ENCODE measurements around the gene ZNF521.

Gene ZNF521

GRCh38 chr18:25177631-25178030, 174.3 kb downstream of the ZNF521 start:
- DNase-seq: no peak
- no peaks in the 10 kb centered on the region for H3K4me1 ChIP-seq (ENCODE audit: control insufficient read depth, insufficient read depth, low read length, poor library complexity, severe bottlenecking)
- H3K36me3 ChIP-seq (ENCODE audit: control insufficient read depth, insufficient read depth, low read length): no peaks in the 10 kb centered on the region
- H3K27me3 ChIP-seq (replicated peaks; ENCODE audit: control insufficient read depth, insufficient read depth, low read length, poor library complexity, severe bottlenecking): no peaks in the 10 kb centered on the region
- no peak overlapping the region for H3K27ac ChIP-seq (ENCODE audit: insufficient read depth, low read length, poor library complexity, severe bottlenecking)
- H3K9me3 ChIP-seq (ENCODE audit: control insufficient read depth, low read length): no peaks in the 10 kb centered on the region
- no peak overlapping the region for H3K4me3 ChIP-seq (ENCODE audit: insufficient read depth, low read depth, low read length, poor library complexity, severe bottlenecking)

GRCh38 chr18:25176518-25177042, 175.4 kb downstream of the ZNF521 start:
- Histone ChIP-seq H3K4me3 (ENCODE audit: insufficient read depth, low read depth, low read length, poor library complexity, severe bottlenecking) (no peak overlapping the region), H3K36me3 (ENCODE audit: control insufficient read depth, insufficient read depth, low read length) (no peaks in the 10 kb centered on the region), H3K27ac (ENCODE audit: insufficient read depth, low read length, poor library complexity, severe bottlenecking) (no peak overlapping the region), H3K9me3 (ENCODE audit: control insufficient read depth, low read length) (no peaks in the 10 kb centered on the region), H3K27me3 (replicated peaks; ENCODE audit: control insufficient read depth, insufficient read depth, low read length, poor library complexity, severe bottlenecking) (no peaks in the 10 kb centered on the region), H3K4me1 (ENCODE audit: control insufficient read depth, insufficient read depth, low read length, poor library complexity, severe bottlenecking) (no peaks in the 10 kb centered on the region)
- DNase-seq: no peak

GRCh38 chr18:25175558-25176517, 176.1 kb downstream of the ZNF521 start:
- Histone ChIP-seq H3K4me3 (ENCODE audit: insufficient read depth, low read depth, low read length, poor library complexity, severe bottlenecking) (no peak overlapping the region), H3K27ac (ENCODE audit: insufficient read depth, low read length, poor library complexity, severe bottlenecking) (no peak overlapping the region), H3K27me3 (replicated peaks; ENCODE audit: control insufficient read depth, insufficient read depth, low read length, poor library complexity, severe bottlenecking) (no peaks in the 10 kb centered on the region), H3K4me1 (ENCODE audit: control insufficient read depth, insufficient read depth, low read length, poor library complexity, severe bottlenecking) (no peaks in the 10 kb centered on the region), H3K9me3 (ENCODE audit: control insufficient read depth, low read length) (no peaks in the 10 kb centered on the region), H3K36me3 (ENCODE audit: control insufficient read depth, insufficient read depth, low read length) (no peaks in the 10 kb centered on the region)
- DNase-seq: no peak

- no peaks in the 10 kb centered on the region for H3K36me3 ChIP-seq (ENCODE audit: control insufficient read depth, insufficient read depth, low read length)
- no peak overlapping the region for H3K27ac ChIP-seq (ENCODE audit: insufficient read depth, low read length, poor library complexity, severe bottlenecking)
- H3K4me3 ChIP-seq (ENCODE audit: insufficient read depth, low read depth, low read length, poor library complexity, severe bottlenecking): no peak overlapping the region
- DNase-seq: no peak
- no peaks in the 10 kb centered on the region for H3K27me3 ChIP-seq (replicated peaks; ENCODE audit: control insufficient read depth, insufficient read depth, low read length, poor library complexity, severe bottlenecking)
- no peaks in the 10 kb centered on the region for H3K9me3 ChIP-seq (ENCODE audit: control insufficient read depth, low read length)
- no peaks in the 10 kb centered on the region for H3K4me1 ChIP-seq (ENCODE audit: control insufficient read depth, insufficient read depth, low read length, poor library complexity, severe bottlenecking)
Observed at GRCh38 chr18:25174324-25174723, 177.6 kb downstream of the ZNF521 start.

- no peaks in the 10 kb centered on the region for H3K36me3 ChIP-seq (ENCODE audit: control insufficient read depth, insufficient read depth, low read length)
- DNase-seq: no peak
- no peaks in the 10 kb centered on the region for H3K4me1 ChIP-seq (ENCODE audit: control insufficient read depth, insufficient read depth, low read length, poor library complexity, severe bottlenecking)
- no peaks in the 10 kb centered on the region for H3K9me3 ChIP-seq (ENCODE audit: control insufficient read depth, low read length)
- no peak overlapping the region for H3K27ac ChIP-seq (ENCODE audit: insufficient read depth, low read length, poor library complexity, severe bottlenecking)
- no peaks in the 10 kb centered on the region for H3K27me3 ChIP-seq (replicated peaks; ENCODE audit: control insufficient read depth, insufficient read depth, low read length, poor library complexity, severe bottlenecking)
- no peak overlapping the region for H3K4me3 ChIP-seq (ENCODE audit: insufficient read depth, low read depth, low read length, poor library complexity, severe bottlenecking)
Observed at GRCh38 chr18:25171334-25171733, 180.6 kb downstream of the ZNF521 start.

GRCh38 chr18:25170402-25170801, 181.6 kb downstream of the ZNF521 start:
- Histone ChIP-seq H3K4me1 (ENCODE audit: control insufficient read depth, insufficient read depth, low read length, poor library complexity, severe bottlenecking) (no peaks in the 10 kb centered on the region), H3K27me3 (replicated peaks; ENCODE audit: control insufficient read depth, insufficient read depth, low read length, poor library complexity, severe bottlenecking) (no peaks in the 10 kb centered on the region), H3K27ac (ENCODE audit: insufficient read depth, low read length, poor library complexity, severe bottlenecking) (no peak overlapping the region), H3K9me3 (ENCODE audit: control insufficient read depth, low read length) (no peaks in the 10 kb centered on the region), H3K36me3 (ENCODE audit: control insufficient read depth, insufficient read depth, low read length) (no peaks in the 10 kb centered on the region), H3K4me3 (ENCODE audit: insufficient read depth, low read depth, low read length, poor library complexity, severe bottlenecking) (no peak overlapping the region)
- DNase-seq: no peak

- H3K27me3 ChIP-seq (replicated peaks; ENCODE audit: control insufficient read depth, insufficient read depth, low read length, poor library complexity, severe bottlenecking): no peaks in the 10 kb centered on the region
- DNase-seq: no peak
- H3K36me3 ChIP-seq (ENCODE audit: control insufficient read depth, insufficient read depth, low read length): no peaks in the 10 kb centered on the region
- no peak overlapping the region for H3K4me3 ChIP-seq (ENCODE audit: insufficient read depth, low read depth, low read length, poor library complexity, severe bottlenecking)
- no peaks in the 10 kb centered on the region for H3K9me3 ChIP-seq (ENCODE audit: control insufficient read depth, low read length)
- H3K27ac ChIP-seq (ENCODE audit: insufficient read depth, low read length, poor library complexity, severe bottlenecking): no peak overlapping the region
- H3K4me1 ChIP-seq (ENCODE audit: control insufficient read depth, insufficient read depth, low read length, poor library complexity, severe bottlenecking): no peaks in the 10 kb centered on the region
Observed at GRCh38 chr18:25169701-25170100, 182.3 kb downstream of the ZNF521 start.

GRCh38 chr18:25167612-25168410, 184.2 kb downstream of the ZNF521 start:
- H3K9me3 ChIP-seq (ENCODE audit: control insufficient read depth, low read length): no peaks in the 10 kb centered on the region
- no peaks in the 10 kb centered on the region for H3K4me1 ChIP-seq (ENCODE audit: control insufficient read depth, insufficient read depth, low read length, poor library complexity, severe bottlenecking)
- no peaks in the 10 kb centered on the region for H3K36me3 ChIP-seq (ENCODE audit: control insufficient read depth, insufficient read depth, low read length)
- H3K27ac ChIP-seq (ENCODE audit: insufficient read depth, low read length, poor library complexity, severe bottlenecking): no peak overlapping the region
- no peaks in the 10 kb centered on the region for H3K27me3 ChIP-seq (replicated peaks; ENCODE audit: control insufficient read depth, insufficient read depth, low read length, poor library complexity, severe bottlenecking)
- DNase-seq: no peak
- H3K4me3 ChIP-seq (ENCODE audit: insufficient read depth, low read depth, low read length, poor library complexity, severe bottlenecking): no peak overlapping the region

GRCh38 chr18:25166113-25166512, 185.9 kb downstream of the ZNF521 start:
- H3K27ac ChIP-seq (ENCODE audit: insufficient read depth, low read length, poor library complexity, severe bottlenecking): no peak overlapping the region
- H3K4me3 ChIP-seq (ENCODE audit: insufficient read depth, low read depth, low read length, poor library complexity, severe bottlenecking): no peak overlapping the region
- no peaks in the 10 kb centered on the region for H3K4me1 ChIP-seq (ENCODE audit: control insufficient read depth, insufficient read depth, low read length, poor library complexity, severe bottlenecking)
- H3K9me3 ChIP-seq (ENCODE audit: control insufficient read depth, low read length): no peaks in the 10 kb centered on the region
- DNase-seq: no peak
- H3K27me3 ChIP-seq (replicated peaks; ENCODE audit: control insufficient read depth, insufficient read depth, low read length, poor library complexity, severe bottlenecking): no peaks in the 10 kb centered on the region
- no peaks in the 10 kb centered on the region for H3K36me3 ChIP-seq (ENCODE audit: control insufficient read depth, insufficient read depth, low read length)

Data from effector memory CD4-positive, alpha-beta T cell (primary cell).